ENCODE measurements around the gene QRSL1.

DNA sequence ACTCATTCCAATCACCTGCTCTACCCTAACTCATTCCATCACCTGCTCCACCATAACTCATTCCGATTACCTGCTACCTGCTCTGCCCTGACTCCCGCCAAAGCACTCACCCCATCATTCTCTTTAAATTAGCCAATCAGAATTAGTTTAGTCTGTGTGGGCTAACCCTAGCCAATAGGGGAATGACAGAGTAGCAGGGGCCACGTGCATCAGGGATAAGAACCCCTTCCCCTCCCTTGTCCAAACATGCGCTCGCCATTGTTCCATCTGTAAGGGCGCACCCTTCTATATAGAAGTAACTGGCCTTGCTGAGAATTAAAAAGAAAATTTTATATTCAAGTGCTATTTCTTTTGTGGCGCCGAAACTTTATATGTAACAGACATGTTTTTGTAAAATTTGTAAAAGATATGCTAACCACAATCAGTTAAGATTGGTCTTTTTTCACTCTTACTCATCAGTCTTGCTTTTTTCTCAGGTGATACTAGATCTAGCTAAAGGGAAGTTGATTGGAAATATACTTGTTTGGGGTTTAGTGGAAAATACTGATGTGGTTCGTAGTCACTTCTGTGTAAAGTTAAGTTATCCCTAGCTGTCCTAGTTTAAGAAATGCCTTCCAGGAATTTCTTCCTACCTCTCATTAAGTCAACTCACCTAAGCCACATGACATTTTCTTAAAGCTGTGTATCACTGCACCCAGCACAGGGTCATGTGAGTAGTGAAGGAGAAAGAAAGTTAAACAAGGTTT is 16.5 kb upstream of the QRSL1 start:
- TF ChIP-seq CTCF (IDR thresholded peaks at IDR 0.05) (no peak), POLR2A (IDR thresholded peaks at IDR 0.05) (no peak), POLR2AphosphoS5 (IDR thresholded peaks at IDR 0.05) (no peak)

All from suprapubic skin (tissue), 4 donors.